ENCODE data around the gene TNNI2.
"Not testable (repeated sequence)": the region's sequence is repeated elsewhere in the genome, so short reads cannot be mapped to it uniquely, and the experiment has no call there.

The TNNI2 gene

GRCh38 chr11:1812274-1812673, 26.5 kb upstream of the TNNI2 start:
- Histone ChIP-seq H3K9me3 (ENCODE audit: control insufficient read depth, low read length) (no peaks in the 10 kb centered on the region), H3K36me3 (ENCODE audit: control insufficient read depth, insufficient read depth, low read length) (no peaks in the 10 kb centered on the region), H3K4me1 (ENCODE audit: control insufficient read depth, insufficient read depth, low read length) (peaks cover 6% of the 10 kb centered on the region), H3K27me3 (ENCODE audit: control insufficient read depth, insufficient read depth, low read length) (no peaks in the 10 kb centered on the region), H3K4me3 (ENCODE audit: low read length) (no peak overlapping the region), H3K9ac (ENCODE audit: low read length) (no peak overlapping the region)

- Histone ChIP-seq H3K27me3 (ENCODE audit: control insufficient read depth, insufficient read depth, low read length) (no peaks in the 10 kb centered on the region), H3K36me3 (ENCODE audit: control insufficient read depth, insufficient read depth, low read length) (no peaks in the 10 kb centered on the region), H3K4me1 (ENCODE audit: control insufficient read depth, insufficient read depth, low read length) (peaks cover 1% of the 10 kb centered on the region), H3K4me3 (ENCODE audit: low read length) (no peak overlapping the region), H3K9me3 (ENCODE audit: control insufficient read depth, low read length) (peaks cover 2% of the 10 kb centered on the region), H3K9ac (ENCODE audit: low read length) (no peak overlapping the region)
Observed at GRCh38 chr11:1812801-1813200, 26.0 kb upstream of the TNNI2 start.

GRCh38 chr11:1813356-1813755, 25.4 kb upstream of the TNNI2 start:
- H3K4me3 ChIP-seq (ENCODE audit: low read length); H3K27me3 ChIP-seq (ENCODE audit: control insufficient read depth, insufficient read depth, low read length); H3K36me3 ChIP-seq (ENCODE audit: control insufficient read depth, insufficient read depth, low read length); H3K9ac ChIP-seq (ENCODE audit: low read length); H3K9me3 ChIP-seq (ENCODE audit: control insufficient read depth, low read length); H3K4me1 ChIP-seq (ENCODE audit: control insufficient read depth, insufficient read depth, low read length): not testable (repeated sequence)

- H3K9ac ChIP-seq (ENCODE audit: low read length): no peak overlapping the region
- no peaks in the 10 kb centered on the region for H3K4me1 ChIP-seq (ENCODE audit: control insufficient read depth, insufficient read depth, low read length)
Observed at GRCh38 chr11:1814691-1815090, 24.1 kb upstream of the TNNI2 start.

GRCh38 chr11:1815311-1815710, 23.5 kb upstream of the TNNI2 start:
- Histone ChIP-seq H3K36me3 (ENCODE audit: control insufficient read depth, insufficient read depth, low read length) (no peaks in the 10 kb centered on the region), H3K4me3 (ENCODE audit: low read length) (no peak overlapping the region), H3K27me3 (ENCODE audit: control insufficient read depth, insufficient read depth, low read length) (no peaks in the 10 kb centered on the region)

More at GRCh38 chr11:1814691-1815090, 24.1 kb upstream of the TNNI2 start:
- Histone ChIP-seq H3K9me3 (ENCODE audit: control insufficient read depth, low read length) (peaks cover 4% of the 10 kb centered on the region), H3K36me3 (ENCODE audit: control insufficient read depth, insufficient read depth, low read length) (no peaks in the 10 kb centered on the region), H3K4me3 (ENCODE audit: low read length) (no peak overlapping the region), H3K27me3 (ENCODE audit: control insufficient read depth, insufficient read depth, low read length) (no peaks in the 10 kb centered on the region)

GRCh38 chr11:1815751-1816150, 23.0 kb upstream of the TNNI2 start:
- Histone ChIP-seq H3K27me3 (ENCODE audit: control insufficient read depth, insufficient read depth, low read length) (no peaks in the 10 kb centered on the region), H3K9me3 (ENCODE audit: control insufficient read depth, low read length) (peaks cover 4% of the 10 kb centered on the region), H3K9ac (ENCODE audit: low read length) (no peak overlapping the region), H3K4me1 (ENCODE audit: control insufficient read depth, insufficient read depth, low read length) (no peaks in the 10 kb centered on the region), H3K36me3 (ENCODE audit: control insufficient read depth, insufficient read depth, low read length) (no peaks in the 10 kb centered on the region), H3K4me3 (ENCODE audit: low read length) (no peak overlapping the region)

More at GRCh38 chr11:1815311-1815710, 23.5 kb upstream of the TNNI2 start:
- H3K9me3 ChIP-seq (ENCODE audit: control insufficient read depth, low read length): peaks cover 4% of the 10 kb centered on the region
- H3K9ac ChIP-seq (ENCODE audit: low read length): no peak overlapping the region
- H3K4me1 ChIP-seq (ENCODE audit: control insufficient read depth, insufficient read depth, low read length): no peaks in the 10 kb centered on the region

GRCh38 chr11:1817000-1817399, 21.8 kb upstream of the TNNI2 start:
- Histone ChIP-seq H3K4me1 (ENCODE audit: control insufficient read depth, insufficient read depth, low read length) (no peaks in the 10 kb centered on the region), H3K36me3 (ENCODE audit: control insufficient read depth, insufficient read depth, low read length) (no peaks in the 10 kb centered on the region), H3K9ac (ENCODE audit: low read length) (no peak overlapping the region), H3K9me3 (ENCODE audit: control insufficient read depth, low read length) (peaks cover 4% of the 10 kb centered on the region), H3K27me3 (ENCODE audit: control insufficient read depth, insufficient read depth, low read length) (no peaks in the 10 kb centered on the region), H3K4me3 (ENCODE audit: low read length) (no peak overlapping the region)

GRCh38 chr11:1817511-1817910, 21.3 kb upstream of the TNNI2 start:
- Histone ChIP-seq H3K27me3 (ENCODE audit: control insufficient read depth, insufficient read depth, low read length) (no peaks in the 10 kb centered on the region), H3K9ac (ENCODE audit: low read length) (no peak overlapping the region), H3K36me3 (ENCODE audit: control insufficient read depth, insufficient read depth, low read length) (no peaks in the 10 kb centered on the region), H3K4me1 (ENCODE audit: control insufficient read depth, insufficient read depth, low read length) (no peaks in the 10 kb centered on the region), H3K9me3 (ENCODE audit: control insufficient read depth, low read length) (peaks cover 4% of the 10 kb centered on the region), H3K4me3 (ENCODE audit: low read length) (no peak overlapping the region)

- Histone ChIP-seq H3K27me3 (ENCODE audit: control insufficient read depth, insufficient read depth, low read length) (no peaks in the 10 kb centered on the region), H3K36me3 (ENCODE audit: control insufficient read depth, insufficient read depth, low read length) (no peaks in the 10 kb centered on the region), H3K9me3 (ENCODE audit: control insufficient read depth, low read length) (peaks cover 4% of the 10 kb centered on the region), H3K4me1 (ENCODE audit: control insufficient read depth, insufficient read depth, low read length) (no peaks in the 10 kb centered on the region), H3K4me3 (ENCODE audit: low read length) (no peak overlapping the region), H3K9ac (ENCODE audit: low read length) (no peak overlapping the region)
Observed at GRCh38 chr11:1819074-1819473, 19.7 kb upstream of the TNNI2 start.

- Histone ChIP-seq H3K9ac (ENCODE audit: low read length) (no peak overlapping the region), H3K4me3 (ENCODE audit: low read length) (no peak overlapping the region), H3K27me3 (ENCODE audit: control insufficient read depth, insufficient read depth, low read length) (no peaks in the 10 kb centered on the region), H3K36me3 (ENCODE audit: control insufficient read depth, insufficient read depth, low read length) (no peaks in the 10 kb centered on the region), H3K4me1 (ENCODE audit: control insufficient read depth, insufficient read depth, low read length) (peaks cover 10% of the 10 kb centered on the region), H3K9me3 (ENCODE audit: control insufficient read depth, low read length) (peaks cover 4% of the 10 kb centered on the region)
Observed at GRCh38 chr11:1820463-1821325, 18.1 kb upstream of the TNNI2 start.

- no peaks in the 10 kb centered on the region for H3K36me3 ChIP-seq (ENCODE audit: control insufficient read depth, insufficient read depth, low read length)
- peaks cover 4% of the 10 kb centered on the region for H3K9me3 ChIP-seq (ENCODE audit: control insufficient read depth, low read length)
- H3K9ac ChIP-seq (ENCODE audit: low read length): no peak overlapping the region
- H3K27me3 ChIP-seq (ENCODE audit: control insufficient read depth, insufficient read depth, low read length): no peaks in the 10 kb centered on the region
- H3K4me1 ChIP-seq (ENCODE audit: control insufficient read depth, insufficient read depth, low read length): peaks cover 15% of the 10 kb centered on the region
- no peak overlapping the region for H3K4me3 ChIP-seq (ENCODE audit: low read length)
Observed at GRCh38 chr11:1821562-1821961, 17.2 kb upstream of the TNNI2 start.

- H3K27me3 ChIP-seq (ENCODE audit: control insufficient read depth, insufficient read depth, low read length): no peaks in the 10 kb centered on the region
- no peaks in the 10 kb centered on the region for H3K36me3 ChIP-seq (ENCODE audit: control insufficient read depth, insufficient read depth, low read length)
- no peak overlapping the region for H3K9ac ChIP-seq (ENCODE audit: low read length)
- H3K4me1 ChIP-seq (ENCODE audit: control insufficient read depth, insufficient read depth, low read length): peaks cover 27% of the 10 kb centered on the region
- H3K4me3 ChIP-seq (ENCODE audit: low read length): no peak overlapping the region
- peaks cover 2% of the 10 kb centered on the region for H3K9me3 ChIP-seq (ENCODE audit: control insufficient read depth, low read length)
Observed at GRCh38 chr11:1822648-1823375, 16.0 kb upstream of the TNNI2 start.
